ENCODE data around the gene NTNG1. TPM values are rescaled to one million over a fixed set of nuclear protein-coding genes. Genes with fewer than 3 reads are reported as not detected.

The NTNG1 gene
- total RNA-seq, 3 donors from 2014 or later (not counting 1 experiment from before 2014, with no cell fraction given): 0.58 TPM; not detected in 2

DNA sequence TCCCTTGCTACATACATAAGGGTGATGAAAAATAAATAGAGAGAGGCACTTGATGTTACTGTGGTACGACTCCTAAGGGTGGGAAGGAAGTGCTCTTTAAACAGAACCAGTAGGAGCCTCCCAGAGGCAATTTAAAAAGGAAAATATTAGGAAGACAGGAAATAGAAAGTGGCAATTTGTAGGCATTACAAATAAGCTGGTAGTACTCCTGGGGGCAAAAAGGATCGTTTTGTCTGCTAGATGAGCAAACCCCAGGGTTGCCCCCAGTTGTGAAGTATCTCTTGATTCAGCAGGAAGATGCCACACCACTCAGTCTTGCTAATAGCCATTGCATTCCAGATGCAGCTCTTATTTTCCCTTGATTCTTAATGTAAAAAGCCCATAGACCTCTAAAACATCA, 303.0 kb downstream of the NTNG1 start:
- 77% methylated on average over 2 of the region's 2 CpGs for WGBS (ENCODE audit: insufficient coverage)
- H3K9me3 Mint-ChIP-seq: no peaks in the 10 kb centered on the region
- H3K4me1 ChIP-seq (ENCODE audit: control insufficient read depth, insufficient read depth, low read length): no peaks in the 10 kb centered on the region
- no peak overlapping the region for H3K27ac ChIP-seq (ENCODE audit: low read length)
- H3K27ac Mint-ChIP-seq: no peak overlapping the region
- no peaks in the 10 kb centered on the region for H3K4me1 Mint-ChIP-seq
- ATAC-seq (no peak), DNase-seq (no peak)
- no peak overlapping the region for H3K4me3 ChIP-seq (ENCODE audit: low read length)
- TF ChIP-seq, protein P1, sequence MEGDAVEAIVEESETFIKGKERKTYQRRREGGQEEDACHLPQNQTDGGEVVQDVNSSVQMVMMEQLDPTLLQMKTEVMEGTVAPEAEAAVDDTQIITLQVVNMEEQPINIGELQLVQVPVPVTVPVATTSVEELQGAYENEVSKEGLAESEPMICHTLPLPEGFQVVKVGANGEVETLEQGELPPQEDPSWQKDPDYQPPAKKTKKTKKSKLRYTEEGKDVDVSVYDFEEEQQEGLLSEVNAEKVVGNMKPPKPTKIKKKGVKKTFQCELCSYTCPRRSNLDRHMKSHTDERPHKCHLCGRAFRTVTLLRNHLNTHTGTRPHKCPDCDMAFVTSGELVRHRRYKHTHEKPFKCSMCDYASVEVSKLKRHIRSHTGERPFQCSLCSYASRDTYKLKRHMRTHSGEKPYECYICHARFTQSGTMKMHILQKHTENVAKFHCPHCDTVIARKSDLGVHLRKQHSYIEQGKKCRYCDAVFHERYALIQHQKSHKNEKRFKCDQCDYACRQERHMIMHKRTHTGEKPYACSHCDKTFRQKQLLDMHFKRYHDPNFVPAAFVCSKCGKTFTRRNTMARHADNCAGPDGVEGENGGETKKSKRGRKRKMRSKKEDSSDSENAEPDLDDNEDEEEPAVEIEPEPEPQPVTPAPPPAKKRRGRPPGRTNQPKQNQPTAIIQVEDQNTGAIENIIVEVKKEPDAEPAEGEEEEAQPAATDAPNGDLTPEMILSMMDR (IDR thresholded peaks at IDR 0.05): no peak
- H3K9me3 ChIP-seq (ENCODE audit: control insufficient read depth, insufficient read depth, low read length): no peaks in the 10 kb centered on the region
- intact Hi-C loops (cut with micrococcal nuclease): no loop called here
- H3K4me3 Mint-ChIP-seq: no peak overlapping the region
- no peaks in the 10 kb centered on the region for H3K36me3 Mint-ChIP-seq
- no peaks in the 10 kb centered on the region for H3K27me3 ChIP-seq (ENCODE audit: control insufficient read depth, insufficient read depth, low read length)
- peaks cover 8 to 28% of the 10 kb centered on the region in 2 donors for H3K27me3 Mint-ChIP-seq (ENCODE audit: low read depth in 2 of 2)
- H3K36me3 ChIP-seq (ENCODE audit: control insufficient read depth, insufficient read depth, low read length): no peaks in the 10 kb centered on the region

DNA sequence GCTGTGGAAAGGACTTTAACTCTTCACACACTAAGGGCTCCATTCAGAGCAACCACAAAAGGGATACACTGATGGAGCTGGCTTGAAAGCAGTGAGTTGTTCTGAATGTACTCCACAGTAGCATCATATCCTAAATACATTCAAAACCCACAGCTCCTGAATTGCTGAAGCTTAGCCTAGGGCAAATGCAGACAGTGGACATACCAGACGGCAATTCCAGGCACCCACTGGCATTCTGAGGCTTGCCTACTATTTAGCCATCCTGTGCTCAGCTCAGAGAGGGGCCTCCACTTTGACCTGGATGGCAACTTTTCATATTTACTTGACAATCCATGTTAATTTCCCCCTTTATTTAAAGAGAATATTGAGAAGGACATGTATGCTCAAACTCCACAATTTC, 303.5 kb downstream of the NTNG1 start:
- Histone ChIP-seq H3K4me1 (ENCODE audit: control insufficient read depth, insufficient read depth, low read length) (no peaks in the 10 kb centered on the region), H3K4me3 (ENCODE audit: low read length) (no peak overlapping the region), H3K36me3 (ENCODE audit: control insufficient read depth, insufficient read depth, low read length) (no peaks in the 10 kb centered on the region), H3K27ac (ENCODE audit: low read length) (no peak overlapping the region), H3K9me3 (ENCODE audit: control insufficient read depth, insufficient read depth, low read length) (no peaks in the 10 kb centered on the region), H3K27me3 (ENCODE audit: control insufficient read depth, insufficient read depth, low read length) (no peaks in the 10 kb centered on the region)
- Mint-ChIP-seq H3K4me1 (no peaks in the 10 kb centered on the region), H3K27me3 (ENCODE audit: low read depth in 2 of 2) (peaks cover 11 to 32% of the 10 kb centered on the region in 2 donors), H3K27ac (no peak overlapping the region), H3K4me3 (no peak overlapping the region), H3K9me3 (no peaks in the 10 kb centered on the region), H3K36me3 (no peaks in the 10 kb centered on the region)
- ATAC-seq: no peak
- WGBS (ENCODE audit: insufficient coverage): 83% methylated on average over 1 of the region's 1 CpG
- intact Hi-C loops (cut with micrococcal nuclease): no loop called here
- TF ChIP-seq, protein P1 (IDR thresholded peaks at IDR 0.05): no peak
- no peak for DNase-seq

DNA sequence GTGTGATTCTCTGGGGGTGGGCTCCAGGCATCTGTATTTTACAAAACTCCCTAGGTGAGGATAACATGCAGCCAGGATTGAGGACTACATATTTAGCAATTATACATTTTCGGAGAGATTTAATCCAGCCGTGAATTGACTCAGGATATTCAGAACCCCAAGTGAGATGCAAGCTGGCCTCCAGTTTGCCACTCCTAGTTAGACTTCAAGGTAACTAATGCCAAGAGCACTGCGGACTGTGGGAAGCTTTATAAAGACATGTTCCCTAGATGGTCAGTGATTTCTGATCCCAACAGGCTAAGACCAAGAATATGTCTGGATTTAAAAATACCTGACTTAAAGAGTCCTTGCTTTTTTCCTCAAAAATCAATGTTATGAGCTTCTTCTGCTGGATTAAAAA, 308.5 kb downstream of the NTNG1 start:
- no peaks in the 10 kb centered on the region for H3K9me3 ChIP-seq (ENCODE audit: control insufficient read depth, insufficient read depth, low read length)
- DNase-seq (no peak), ATAC-seq (no peak)
- H3K4me3 ChIP-seq (ENCODE audit: low read length): no peak overlapping the region
- H3K27me3 ChIP-seq (ENCODE audit: control insufficient read depth, insufficient read depth, low read length): no peaks in the 10 kb centered on the region
- peaks cover 7 to 13% of the 10 kb centered on the region in 2 donors for H3K27me3 Mint-ChIP-seq (ENCODE audit: low read depth in 2 of 2)
- no peaks in the 10 kb centered on the region for H3K4me1 Mint-ChIP-seq
- H3K4me3 Mint-ChIP-seq: no peak overlapping the region
- no peaks in the 10 kb centered on the region for H3K4me1 ChIP-seq (ENCODE audit: control insufficient read depth, insufficient read depth, low read length)
- H3K9me3 Mint-ChIP-seq: no peaks in the 10 kb centered on the region
- H3K36me3 ChIP-seq (ENCODE audit: control insufficient read depth, insufficient read depth, low read length): no peaks in the 10 kb centered on the region
- H3K27ac ChIP-seq (ENCODE audit: low read length): no peak overlapping the region
- TF ChIP-seq, protein P1 (IDR thresholded peaks at IDR 0.05): no peak
- intact Hi-C loops (cut with micrococcal nuclease): no loop called here
- H3K36me3 Mint-ChIP-seq: no peaks in the 10 kb centered on the region
- WGBS (ENCODE audit: insufficient coverage): 99% methylated on average over 3 of the region's 3 CpGs
- no peak overlapping the region for H3K27ac Mint-ChIP-seq

DNA sequence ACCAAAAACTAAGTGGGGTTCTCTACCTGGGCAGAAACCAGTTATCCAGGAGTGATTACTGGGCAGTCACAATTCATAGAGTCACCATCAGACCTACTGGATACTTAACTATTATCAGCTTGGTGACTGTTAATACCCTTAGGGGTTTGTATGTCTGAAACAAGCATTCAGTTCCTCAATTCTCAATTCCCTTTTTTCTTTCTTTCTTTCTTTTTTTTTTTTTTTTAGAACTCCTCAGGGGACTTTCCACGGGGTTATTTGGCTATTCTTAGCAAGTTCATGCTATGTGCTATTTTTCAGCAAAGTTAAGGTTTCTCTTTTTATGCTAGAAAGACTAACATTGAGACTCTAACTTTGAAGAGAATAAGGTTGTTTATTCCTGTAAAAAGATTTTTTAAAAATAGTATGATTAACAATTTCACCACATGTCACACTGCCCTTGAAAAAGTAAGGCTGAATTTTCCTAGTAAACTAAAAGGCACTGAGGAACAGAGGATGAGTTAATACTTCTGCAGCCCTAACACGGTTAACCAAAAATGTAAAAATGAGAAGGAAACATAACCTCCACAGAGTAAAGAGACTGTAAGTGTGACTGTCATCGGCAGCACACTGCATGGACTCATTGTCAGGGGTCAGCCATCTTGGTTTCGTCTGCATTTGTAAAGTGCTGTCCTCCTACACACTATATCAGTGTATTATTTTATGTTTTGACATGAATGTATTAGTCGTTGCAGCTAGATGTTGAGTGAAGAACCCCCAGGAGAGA, 310.2 kb downstream of the NTNG1 start:
- Mint-ChIP-seq H3K9me3 (no peaks in the 10 kb centered on the region), H3K27me3 (ENCODE audit: low read depth in 2 of 2) (peaks cover 10 to 17% of the 10 kb centered on the region in 2 donors), H3K36me3 (no peaks in the 10 kb centered on the region), H3K27ac (no peak overlapping the region), H3K4me3 (no peak overlapping the region), H3K4me1 (no peaks in the 10 kb centered on the region)
- no peaks in the 10 kb centered on the region for H3K4me1 ChIP-seq (ENCODE audit: control insufficient read depth, insufficient read depth, low read length)
- no peak for DNase-seq
- H3K27ac ChIP-seq (ENCODE audit: low read length): peak overlapping the region; percentile 67
- H3K9me3 ChIP-seq (ENCODE audit: control insufficient read depth, insufficient read depth, low read length): no peaks in the 10 kb centered on the region
- TF ChIP-seq, protein P1 (IDR thresholded peaks at IDR 0.05): no peak
- no peaks in the 10 kb centered on the region for H3K36me3 ChIP-seq (ENCODE audit: control insufficient read depth, insufficient read depth, low read length)
- no peaks in the 10 kb centered on the region for H3K27me3 ChIP-seq (ENCODE audit: control insufficient read depth, insufficient read depth, low read length)
- H3K4me3 ChIP-seq (ENCODE audit: low read length): no peak overlapping the region
- intact Hi-C loops (cut with micrococcal nuclease): no loop called here
- 31% methylated on average over 2 of the region's 5 CpGs for WGBS (ENCODE audit: insufficient coverage)
- ATAC-seq: peak in 1 of 3 donors; percentile 43
